Glomerular endothelial cell (primary cell): Measurements from ENCODE around the gene TRIM64C. TPM values are rescaled to one million over a fixed set of nuclear protein-coding genes. Genes with fewer than 3 reads are reported as not detected.
"Not testable (repeated sequence)": the region's sequence is repeated elsewhere in the genome, so short reads cannot be mapped to it uniquely, and the experiment has no call there.

Experiments used
- DNase-seq: peaks from one replicate; pipeline ENCODE4 v3.0.0-alpha.2; 2011; ENCODE audit warnings: low read depth, low spot score; ENCODE audit errors: extremely low read depth
- total RNA-seq: library from RNA; depleted of rRNA; stranded (reverse); fragments of >200 nt; gene quantifications from 2 replicates; pipeline ENCODE4 v1.2.3, GENCODE V29; 2015

The TRIM64C gene
- not detected in 2 replicates for total RNA-seq

DNA sequence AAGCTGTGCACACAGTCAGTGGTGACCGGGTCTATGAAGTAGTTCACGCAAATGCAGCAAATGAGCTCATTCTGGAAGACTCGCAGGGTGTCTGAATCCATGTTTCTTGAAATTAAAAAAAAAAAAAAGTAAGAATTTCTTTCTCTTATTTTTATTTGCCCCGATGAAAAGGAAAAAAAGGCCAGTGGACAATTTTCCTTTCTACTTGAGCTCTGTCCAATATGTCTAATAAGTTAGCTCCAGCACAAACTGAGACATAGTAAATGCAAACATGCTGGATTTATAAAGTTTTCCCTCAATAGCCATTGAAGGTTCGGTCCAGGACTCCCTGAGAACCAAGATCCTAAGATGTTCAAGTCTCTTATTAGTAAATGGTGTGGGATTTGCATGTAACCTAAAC lies at the start of gene TRIM64C:
Gene TRIM64C, minus strand, starts transcription at position 101 of the 400 bp plus-strand sequence. Its CDS starts 0 bp downstream, at position 101.
- not testable (repeated sequence) for DNase-seq

DNA sequence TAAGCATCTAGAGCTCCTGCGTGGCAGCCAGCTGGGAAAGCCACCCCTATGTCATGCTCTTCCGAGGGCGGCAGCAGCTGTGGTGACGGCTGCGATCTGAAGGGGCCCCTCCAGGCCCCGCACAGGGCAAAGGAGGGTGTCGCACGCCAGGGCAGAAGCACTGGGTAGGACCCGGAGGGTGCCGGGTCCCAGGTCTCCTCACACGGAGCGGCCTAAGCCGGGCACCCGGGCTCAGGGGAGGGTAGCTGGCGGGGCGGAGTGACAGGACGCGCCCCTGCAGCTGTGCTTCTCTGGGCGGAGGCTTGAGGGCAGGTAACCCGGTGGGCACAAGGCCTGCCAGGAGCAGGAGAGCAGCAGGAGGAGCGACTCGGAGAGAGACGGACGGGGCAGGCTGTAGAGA lies 43.4 kb upstream of the TRIM64C start:
- not testable (repeated sequence) for DNase-seq

GRCh38 chr11:49069897-49070296 lies 11.0 kb upstream of the TRIM64C start:
- not testable (repeated sequence) for DNase-seq

DNA sequence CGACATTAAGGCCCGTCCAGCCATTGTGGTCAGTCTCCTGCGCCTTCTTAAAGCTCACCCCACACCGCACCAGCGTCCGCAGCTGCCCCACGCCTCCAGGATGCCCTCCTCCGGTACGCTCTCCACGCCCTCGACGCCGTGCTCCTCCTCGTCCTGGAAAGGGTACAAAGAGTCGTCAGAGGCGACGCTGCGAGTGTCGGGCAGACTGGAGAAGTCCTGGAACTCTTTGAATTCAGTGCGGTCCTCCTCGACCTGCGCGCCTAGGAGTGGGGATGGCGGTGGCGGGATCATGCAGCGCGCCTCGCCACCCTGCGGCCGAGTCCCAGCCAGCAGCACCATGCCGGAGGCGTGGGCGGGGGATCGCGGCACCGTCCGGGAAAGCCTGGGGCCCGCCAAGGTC lies 9.1 kb downstream of the TRIM64C start:
- DNase-seq, result not testable (repeated sequence)

DNA sequence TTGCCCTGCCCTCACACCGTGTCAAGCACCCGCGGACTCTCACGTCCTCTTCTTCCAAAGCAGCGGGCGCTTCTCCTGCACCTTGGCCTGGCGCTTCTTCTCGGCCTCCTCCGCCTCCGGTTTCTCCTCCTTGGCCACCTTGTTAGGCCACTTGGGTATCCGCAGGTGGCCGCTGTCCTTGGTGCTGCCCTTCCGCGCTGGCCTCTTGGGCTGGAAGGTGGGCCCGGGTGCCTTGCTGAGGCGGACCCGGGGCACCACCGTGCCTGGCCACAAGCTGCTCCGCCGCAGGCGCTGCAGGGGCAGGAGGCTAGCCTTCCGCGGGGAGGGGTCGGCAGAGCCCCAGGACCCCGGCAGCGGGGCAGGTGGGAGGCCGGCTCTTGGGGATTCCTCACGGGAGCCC lies 10.7 kb downstream of the TRIM64C start:
- not testable (repeated sequence) for DNase-seq

- not testable (repeated sequence) for DNase-seq
Measured at GRCh38 chr11:49028523-49028922, 30.4 kb downstream of the TRIM64C start, which contains the start of gene TRIM49B. Gene TRIM49B, plus strand, starts transcription at chr11:49028823. Its CDS starts 2,777 bp downstream, at chr11:49031600.

Other genes with a start within 250 kb of the TRIM64C start
- not detected in 2 replicates for gene TRIM51G, start 75.2 kb downstream of the TRIM64C start, total RNA-seq
- gene TRIM49B, start 30.3 kb downstream of the TRIM64C start, total RNA-seq, result not detected in 2 replicates
- 4.3 and 10.9 TPM in 2 replicates for gene FOLH1, start 149.5 kb upstream of the TRIM64C start, total RNA-seq